Measurements from ENCODE around the gene TCP11L1. TPM values are rescaled to one million over a fixed set of nuclear protein-coding genes. Genes with fewer than 3 reads are reported as not detected.

The TCP11L1 gene
- total and polyA plus RNA-seq, 7 donors, result 4.2 to 70.3 (median 38.7) TPM

GRCh38 chr11:33052231-33052630 is 12.9 kb downstream of the TCP11L1 start:
- Histone ChIP-seq H3K4me1 (peaks cover 0 to 1% (median 0%) of the 10 kb centered on the region in 4 donors), H3K27me3 (no peaks in the 10 kb centered on the region), H3K9me3 (no peaks in the 10 kb centered on the region), H3K27ac (no peak overlapping the region), H3K4me3 (no peak overlapping the region), H3K36me3 (peaks cover 0 to 25% (median 2%) of the 10 kb centered on the region in 4 donors)
- 63 to 80% methylated on average over 2 of the region's 2 CpGs for WGBS, 2 donors
- TF ChIP-seq EP300 (IDR thresholded peaks at IDR 0.05) (no peak), POLR2AphosphoS5 (IDR thresholded peaks at IDR 0.05) (no peak), POLR2A (IDR thresholded peaks at IDR 0.05) (no peak), CTCF (IDR thresholded peaks at IDR 0.05) (no peak)
- intact Hi-C loops (cut with DNase I), result no loop called here
- no peak for DNase-seq

GRCh38 chr11:33055375-33055774 is 16.0 kb downstream of the TCP11L1 start:
- Histone ChIP-seq H3K4me3 (no peak overlapping the region), H3K9me3 (no peaks in the 10 kb centered on the region), H3K27me3 (no peaks in the 10 kb centered on the region), H3K27ac (no peak overlapping the region), H3K36me3 (peaks cover 0 to 52% (median 16%) of the 10 kb centered on the region in 4 donors), H3K4me1 (peaks cover 0 to 17% (median 4%) of the 10 kb centered on the region in 4 donors)
- intact Hi-C loops (cut with DNase I), result no loop called here
- DNase-seq, result no peak
- no peak for TF ChIP-seq POLR2AphosphoS5 (IDR thresholded peaks at IDR 0.05)
- no peak for TF ChIP-seq EP300 (IDR thresholded peaks at IDR 0.05)

GRCh38 chr11:33057284-33057683 is 17.9 kb downstream of the TCP11L1 start:
- Histone ChIP-seq H3K27ac (no peak overlapping the region), H3K36me3 (peaks cover 0 to 59% (median 16%) of the 10 kb centered on the region in 4 donors), H3K4me1 (peaks cover 0 to 36% (median 19%) of the 10 kb centered on the region in 4 donors), H3K4me3 (no peak overlapping the region), H3K9me3 (no peaks in the 10 kb centered on the region), H3K27me3 (no peaks in the 10 kb centered on the region)
- no peak for TF ChIP-seq POLR2A (IDR thresholded peaks at IDR 0.05)
- TF ChIP-seq EP300 (IDR thresholded peaks at IDR 0.05), result no peak
- TF ChIP-seq POLR2AphosphoS5 (IDR thresholded peaks at IDR 0.05), result no peak
- no peak for TF ChIP-seq CTCF (IDR thresholded peaks at IDR 0.05)
- intact Hi-C loops (cut with DNase I), result no loop called here
- WGBS, 2 donors, result 94 to 97% methylated on average over 1 of the region's 1 CpG
- no peak for DNase-seq

GRCh38 chr11:33059331-33060007 is 20.1 kb downstream of the TCP11L1 start:
- DNase-seq, result no peak
- H3K4me3 ChIP-seq, result no peak overlapping the region
- TF ChIP-seq POLR2AphosphoS5 (IDR thresholded peaks at IDR 0.05), result no peak
- TF ChIP-seq POLR2A (IDR thresholded peaks at IDR 0.05), result no peak
- no peak for TF ChIP-seq EP300 (IDR thresholded peaks at IDR 0.05)
- TF ChIP-seq CTCF (IDR thresholded peaks at IDR 0.05), result no peak
- H3K9me3 ChIP-seq, result no peaks in the 10 kb centered on the region
- peaks cover 0 to 58% (median 16%) of the 10 kb centered on the region in 4 donors for H3K36me3 ChIP-seq
- no peaks in the 10 kb centered on the region for H3K27me3 ChIP-seq
- WGBS, 2 donors, result 84 to 92% methylated on average over 5 of the region's 5 CpGs
- H3K27ac ChIP-seq, result peak overlapping the region in 3 of 4 donors; percentile 81 to 87 (median 82)
- peaks cover 0 to 58% (median 41%) of the 10 kb centered on the region in 4 donors for H3K4me1 ChIP-seq
- intact Hi-C loops (cut with DNase I), result loop anchor here (5.0 to 10.0 kb wide), 2 partner anchors 167 to 475 kb away; partner anchors contain the start of genes EIF3M and QSER1

GRCh38 chr11:33060271-33060670 is 20.9 kb downstream of the TCP11L1 start:
- 69 to 79% methylated on average over 3 of the region's 3 CpGs for WGBS, 2 donors
- no peaks in the 10 kb centered on the region for H3K27me3 ChIP-seq
- TF ChIP-seq POLR2A (IDR thresholded peaks at IDR 0.05) (no peak), CTCF (IDR thresholded peaks at IDR 0.05) (no peak), EP300 (IDR thresholded peaks at IDR 0.05) (no peak), POLR2AphosphoS5 (IDR thresholded peaks at IDR 0.05) (no peak)
- H3K9me3 ChIP-seq, result no peaks in the 10 kb centered on the region
- intact Hi-C loops (cut with DNase I), result loop anchor here (5.0 to 10.0 kb wide), 2 partner anchors 168 to 475 kb away; partner anchors contain the start of genes EIF3M and QSER1
- H3K27ac ChIP-seq, result peak overlapping the region in 3 of 4 donors; percentile 81 to 87 (median 82)
- H3K4me3 ChIP-seq, result no peak overlapping the region
- no peak for DNase-seq
- H3K4me1 ChIP-seq, result peaks cover 0 to 66% (median 49%) of the 10 kb centered on the region in 4 donors
- peaks cover 0 to 50% (median 16%) of the 10 kb centered on the region in 4 donors for H3K36me3 ChIP-seq

Measured in sigmoid colon (tissue), 7 donors.